Neural cell (in vitro differentiated cells): ENCODE data around the gene C1orf115. TPM values are rescaled to one million over a fixed set of nuclear protein-coding genes. Genes with fewer than 3 reads are reported as not detected.

Source experiments
- H2AFZ ChIP-seq: fragments of 200-600, 300-800 bp; sonication (generic), shearing (Covaris generic); 2 replicates; pipeline ENCODE4 v1.6.0; 2014; ENCODE audit warnings: low read depth, mild to moderate bottlenecking, antibody characterized with exemption, low read length, moderate library complexity
- H3F3A ChIP-seq: fragments of 200-600 bp; shearing (Covaris generic); 2 replicates; pipeline ENCODE4 v1.6.1; 2016; ENCODE audit warnings: mild to moderate bottlenecking, moderate library complexity, mixed read lengths, antibody characterized with exemption, low read length; ENCODE audit not compliant: insufficient read depth, poor library complexity, severe bottlenecking
- H3K27ac ChIP-seq: fragments of 200-600, 300-800 bp; sonication (generic), shearing (Covaris generic); 2 replicates; pipeline ENCODE4 v1.5.1; 2014; ENCODE audit warnings: mild to moderate bottlenecking, low read length, moderate library complexity
- H3K27me3 ChIP-seq: fragments of 300-800, 200-600 bp; sonication (generic), shearing (Covaris generic); 2 replicates; pipeline ENCODE4 v1.6.0; 2014; ENCODE audit warnings: mild to moderate bottlenecking, low read depth, low read length, moderate library complexity; ENCODE audit not compliant: insufficient read depth
- H3K36me3 ChIP-seq: fragments of 300-800, 200-600 bp; sonication (generic), shearing (Covaris generic); 2 replicates; pipeline ENCODE4 v1.5.1; 2014; ENCODE audit warnings: mild to moderate bottlenecking, antibody characterized with exemption, low read length, moderate library complexity; ENCODE audit not compliant: insufficient read depth
- H3K4me2 ChIP-seq: fragments of 300-800, 200-600 bp; sonication (generic), shearing (Covaris generic); 2 replicates; pipeline ENCODE4 v1.6.0; 2014; ENCODE audit warnings: mild to moderate bottlenecking, low read length
- H3K4me3 ChIP-seq: fragments of 300-800, 200-600 bp; sonication (generic), shearing (Covaris generic); 2 replicates; pipeline ENCODE4 v1.5.1; 2014; ENCODE audit warnings: mild to moderate bottlenecking, low read length, moderate library complexity
- H3K79me2 ChIP-seq: fragments of 200-600 bp; shearing (Covaris generic); replicated peaks from 2 replicates; pipeline ENCODE4 v1.6.0; 2014; ENCODE audit warnings: mild to moderate bottlenecking, low read length, moderate library complexity; ENCODE audit not compliant: insufficient read depth
- H3K9ac ChIP-seq: fragments of 300-800, 200-600 bp; sonication (generic), shearing (Covaris generic); 2 replicates; pipeline ENCODE4 v1.6.1; 2016; ENCODE audit warnings: mild to moderate bottlenecking, low read length, mixed read lengths
- H3K9me2 ChIP-seq: fragments of 200-600 bp; shearing (Covaris generic); 2 replicates; pipeline ENCODE4 v1.6.1; 2016; ENCODE audit warnings: mild to moderate bottlenecking, low read length, mixed read lengths; ENCODE audit not compliant: insufficient read depth
- H3K9me3 ChIP-seq: fragments of 200-600, 300-800 bp; sonication (generic), shearing (Covaris generic); 2 replicates; pipeline ENCODE4 v1.6.1; 2016; ENCODE audit warnings: mild to moderate bottlenecking, mixed run types, low read length, moderate library complexity, mixed read lengths
- H4K20me1 ChIP-seq: fragments of 200-600 bp; shearing (Covaris generic); 2 replicates; pipeline ENCODE4 v1.6.1; 2016; ENCODE audit warnings: mild to moderate bottlenecking, mixed run types; ENCODE audit not compliant: insufficient read depth
- EP300 ChIP-seq: fragments of 450-650 bp; conservative IDR thresholded peaks from 2 replicates; pipeline ENCODE4 v1.6.1; 2014; ENCODE audit warnings: antibody characterized with exemption, mild to moderate bottlenecking, moderate library complexity; ENCODE audit not compliant: poor library complexity, severe bottlenecking
- EZH2 ChIP-seq: fragments of 200-600, 300-800 bp; shearing (Covaris generic), sonication (generic); IDR thresholded peaks from 2 replicates; pipeline ENCODE4 v1.6.1; 2014; ENCODE audit warnings: antibody characterized with exemption, low read length, borderline replicate concordance, mild to moderate bottlenecking; ENCODE audit not compliant: insufficient read depth, poor library complexity, severe bottlenecking
- MXI1 ChIP-seq: fragments of 450-650 bp; conservative IDR thresholded peaks from 2 replicates; pipeline ENCODE4 v1.6.1; 2014; ENCODE audit warnings: antibody characterized with exemption, mild to moderate bottlenecking; ENCODE audit not compliant: poor library complexity, severe bottlenecking
- POLR2AphosphoS5 ChIP-seq: IDR thresholded peaks from 2 replicates; pipeline ENCODE4 v1.6.1; 2012
- RAD21 ChIP-seq: fragments of 450-650 bp; conservative IDR thresholded peaks from 2 replicates; pipeline ENCODE4 v1.6.1; 2014; ENCODE audit warnings: antibody characterized with exemption, mild to moderate bottlenecking, moderate library complexity
- SMC3 ChIP-seq: fragments of 450-650 bp; conservative IDR thresholded peaks from 2 replicates; pipeline ENCODE4 v1.6.1; 2014; ENCODE audit warnings: antibody characterized with exemption, mild to moderate bottlenecking, moderate library complexity; ENCODE audit not compliant: poor library complexity
- TAF1 ChIP-seq: IDR thresholded peaks from 2 replicates; pipeline ENCODE4 v1.6.1; 2012; ENCODE audit warnings: low read depth
- polyA plus RNA-seq: library from polyadenylated mRNA; depleted of rRNA; stranded (reverse); fragments of >200 nt; gene quantifications from 2 replicates; pipeline ENCODE4 v1.2.3, GENCODE V29; 2014
- TF ChIP-seq, protein P1 (sequence below): fragments of 450-650 bp; IDR thresholded peaks from 2 replicates; pipeline ENCODE4 v1.5.1; 2014; ENCODE audit warnings: antibody characterized with exemption, mild to moderate bottlenecking, moderate library complexity; ENCODE audit not compliant: poor library complexity, severe bottlenecking
- TF ChIP-seq, protein P2 (sequence below): IDR thresholded peaks from 2 replicates; pipeline ENCODE4 v1.6.1; 2012; ENCODE audit warnings: borderline replicate concordance

Gene C1orf115
- polyA plus RNA-seq, 1 donor from 2014 or later = 0.88 TPM

DNA sequence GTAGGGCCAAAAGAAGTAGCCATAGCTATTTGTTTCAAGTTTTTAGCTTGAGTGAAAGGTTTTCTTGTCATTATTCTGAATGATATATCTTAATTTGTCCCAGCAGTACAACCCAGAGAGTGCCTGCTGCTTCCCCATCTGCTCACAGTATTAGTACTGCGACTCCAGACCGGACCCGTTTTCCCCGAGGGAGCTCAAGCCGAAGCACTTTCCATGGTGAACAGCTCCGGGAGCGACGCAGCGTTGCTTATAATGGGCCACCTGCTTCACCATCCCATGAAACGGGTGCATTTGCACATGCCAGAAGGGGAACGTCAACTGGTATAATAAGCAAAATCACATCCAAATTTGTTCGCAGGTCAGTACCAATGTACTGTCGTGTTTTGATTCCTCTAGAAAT is 37.2 kb upstream of the C1orf115 start:
- H3K4me2 ChIP-seq = no peak overlapping the region
- H3K27ac ChIP-seq = no peak overlapping the region
- no peaks in the 10 kb centered on the region for H3K9me3 ChIP-seq
- H4K20me1 ChIP-seq = no peaks in the 10 kb centered on the region
- H3K79me2 ChIP-seq = no peaks in the 10 kb centered on the region
- no peak overlapping the region for H3K9ac ChIP-seq
- H3F3A ChIP-seq = no peaks in the 10 kb centered on the region
- H3K36me3 ChIP-seq = peaks cover 7% of the 10 kb centered on the region
- H3K27me3 ChIP-seq = no peaks in the 10 kb centered on the region
- no peak for TF ChIP-seq RAD21
- TF ChIP-seq SMC3 = no peak
- TF ChIP-seq, protein P1, sequence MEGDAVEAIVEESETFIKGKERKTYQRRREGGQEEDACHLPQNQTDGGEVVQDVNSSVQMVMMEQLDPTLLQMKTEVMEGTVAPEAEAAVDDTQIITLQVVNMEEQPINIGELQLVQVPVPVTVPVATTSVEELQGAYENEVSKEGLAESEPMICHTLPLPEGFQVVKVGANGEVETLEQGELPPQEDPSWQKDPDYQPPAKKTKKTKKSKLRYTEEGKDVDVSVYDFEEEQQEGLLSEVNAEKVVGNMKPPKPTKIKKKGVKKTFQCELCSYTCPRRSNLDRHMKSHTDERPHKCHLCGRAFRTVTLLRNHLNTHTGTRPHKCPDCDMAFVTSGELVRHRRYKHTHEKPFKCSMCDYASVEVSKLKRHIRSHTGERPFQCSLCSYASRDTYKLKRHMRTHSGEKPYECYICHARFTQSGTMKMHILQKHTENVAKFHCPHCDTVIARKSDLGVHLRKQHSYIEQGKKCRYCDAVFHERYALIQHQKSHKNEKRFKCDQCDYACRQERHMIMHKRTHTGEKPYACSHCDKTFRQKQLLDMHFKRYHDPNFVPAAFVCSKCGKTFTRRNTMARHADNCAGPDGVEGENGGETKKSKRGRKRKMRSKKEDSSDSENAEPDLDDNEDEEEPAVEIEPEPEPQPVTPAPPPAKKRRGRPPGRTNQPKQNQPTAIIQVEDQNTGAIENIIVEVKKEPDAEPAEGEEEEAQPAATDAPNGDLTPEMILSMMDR = no peak
- TF ChIP-seq TAF1 = no peak
- TF ChIP-seq MXI1 = no peak
- no peak for TF ChIP-seq EZH2
- TF ChIP-seq, protein P2, sequence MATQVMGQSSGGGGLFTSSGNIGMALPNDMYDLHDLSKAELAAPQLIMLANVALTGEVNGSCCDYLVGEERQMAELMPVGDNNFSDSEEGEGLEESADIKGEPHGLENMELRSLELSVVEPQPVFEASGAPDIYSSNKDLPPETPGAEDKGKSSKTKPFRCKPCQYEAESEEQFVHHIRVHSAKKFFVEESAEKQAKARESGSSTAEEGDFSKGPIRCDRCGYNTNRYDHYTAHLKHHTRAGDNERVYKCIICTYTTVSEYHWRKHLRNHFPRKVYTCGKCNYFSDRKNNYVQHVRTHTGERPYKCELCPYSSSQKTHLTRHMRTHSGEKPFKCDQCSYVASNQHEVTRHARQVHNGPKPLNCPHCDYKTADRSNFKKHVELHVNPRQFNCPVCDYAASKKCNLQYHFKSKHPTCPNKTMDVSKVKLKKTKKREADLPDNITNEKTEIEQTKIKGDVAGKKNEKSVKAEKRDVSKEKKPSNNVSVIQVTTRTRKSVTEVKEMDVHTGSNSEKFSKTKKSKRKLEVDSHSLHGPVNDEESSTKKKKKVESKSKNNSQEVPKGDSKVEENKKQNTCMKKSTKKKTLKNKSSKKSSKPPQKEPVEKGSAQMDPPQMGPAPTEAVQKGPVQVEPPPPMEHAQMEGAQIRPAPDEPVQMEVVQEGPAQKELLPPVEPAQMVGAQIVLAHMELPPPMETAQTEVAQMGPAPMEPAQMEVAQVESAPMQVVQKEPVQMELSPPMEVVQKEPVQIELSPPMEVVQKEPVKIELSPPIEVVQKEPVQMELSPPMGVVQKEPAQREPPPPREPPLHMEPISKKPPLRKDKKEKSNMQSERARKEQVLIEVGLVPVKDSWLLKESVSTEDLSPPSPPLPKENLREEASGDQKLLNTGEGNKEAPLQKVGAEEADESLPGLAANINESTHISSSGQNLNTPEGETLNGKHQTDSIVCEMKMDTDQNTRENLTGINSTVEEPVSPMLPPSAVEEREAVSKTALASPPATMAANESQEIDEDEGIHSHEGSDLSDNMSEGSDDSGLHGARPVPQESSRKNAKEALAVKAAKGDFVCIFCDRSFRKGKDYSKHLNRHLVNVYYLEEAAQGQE = no peak
- TF ChIP-seq EP300 = no peak
- TF ChIP-seq POLR2AphosphoS5 = no peak
- no peaks in the 10 kb centered on the region for H3K9me2 ChIP-seq
- no peak overlapping the region for H3K4me3 ChIP-seq
- H2AFZ ChIP-seq = no peak overlapping the region

DNA sequence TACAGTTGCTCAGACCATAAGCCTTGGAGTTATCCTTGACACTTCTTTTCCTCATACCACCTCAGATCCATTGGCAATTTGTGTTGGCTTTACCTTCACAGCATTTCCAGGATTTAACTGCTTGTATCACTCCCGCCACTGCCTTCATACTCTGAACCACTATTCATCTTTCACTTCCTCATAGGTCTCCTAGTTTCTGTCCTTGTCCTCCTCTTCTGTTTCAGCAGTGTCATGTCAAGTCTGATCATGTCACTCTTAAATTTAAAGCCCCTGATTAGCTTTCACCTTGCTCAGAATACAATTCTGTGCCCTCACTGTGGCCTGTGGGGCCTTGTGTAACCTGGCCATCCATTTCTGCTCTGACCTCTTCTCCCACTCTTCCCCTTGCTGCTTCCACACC is 34.7 kb upstream of the C1orf115 start:
- Histone ChIP-seq H4K20me1 (no peaks in the 10 kb centered on the region), H3K27me3 (no peaks in the 10 kb centered on the region), H3K36me3 (peaks cover 7% of the 10 kb centered on the region), H2AFZ (no peak overlapping the region), H3K9me2 (no peaks in the 10 kb centered on the region), H3K4me2 (no peak overlapping the region), H3K9me3 (no peaks in the 10 kb centered on the region), H3K79me2 (no peaks in the 10 kb centered on the region), H3K4me3 (no peak overlapping the region), H3K9ac (no peak overlapping the region), H3K27ac (no peak overlapping the region), H3F3A (no peaks in the 10 kb centered on the region)
- no peak for TF ChIP-seq MXI1
- no peak for TF ChIP-seq TAF1
- no peak for TF ChIP-seq POLR2AphosphoS5
- TF ChIP-seq SMC3 = no peak
- TF ChIP-seq, protein P1 = no peak
- TF ChIP-seq, protein P2 = no peak
- TF ChIP-seq EZH2 = no peak
